Measurements from ENCODE around the gene UBA1.

GRCh38 chrX:47175588-47175980 is 18.0 kb upstream of the UBA1 start:
- no peak for TF ChIP-seq EZH2 (IDR thresholded peaks at IDR 0.05; ENCODE audit: insufficient read depth, low read length)
- TF ChIP-seq CTCF (IDR thresholded peaks at IDR 0.05; ENCODE audit: insufficient read depth, low read depth, low read length): no peak
